DMS153 treated with DMSO at 0.1 percent for 48 hours (cell line): ENCODE measurements around the gene ARHGEF2.

ENCODE experiments used
- DNase-seq: peaks from one replicate; lab custom pipeline; 2025; ENCODE audit not compliant: unreplicated experiment; lab: John Stamatoyannopoulos, UW

ARHGEF2 gene

DNA sequence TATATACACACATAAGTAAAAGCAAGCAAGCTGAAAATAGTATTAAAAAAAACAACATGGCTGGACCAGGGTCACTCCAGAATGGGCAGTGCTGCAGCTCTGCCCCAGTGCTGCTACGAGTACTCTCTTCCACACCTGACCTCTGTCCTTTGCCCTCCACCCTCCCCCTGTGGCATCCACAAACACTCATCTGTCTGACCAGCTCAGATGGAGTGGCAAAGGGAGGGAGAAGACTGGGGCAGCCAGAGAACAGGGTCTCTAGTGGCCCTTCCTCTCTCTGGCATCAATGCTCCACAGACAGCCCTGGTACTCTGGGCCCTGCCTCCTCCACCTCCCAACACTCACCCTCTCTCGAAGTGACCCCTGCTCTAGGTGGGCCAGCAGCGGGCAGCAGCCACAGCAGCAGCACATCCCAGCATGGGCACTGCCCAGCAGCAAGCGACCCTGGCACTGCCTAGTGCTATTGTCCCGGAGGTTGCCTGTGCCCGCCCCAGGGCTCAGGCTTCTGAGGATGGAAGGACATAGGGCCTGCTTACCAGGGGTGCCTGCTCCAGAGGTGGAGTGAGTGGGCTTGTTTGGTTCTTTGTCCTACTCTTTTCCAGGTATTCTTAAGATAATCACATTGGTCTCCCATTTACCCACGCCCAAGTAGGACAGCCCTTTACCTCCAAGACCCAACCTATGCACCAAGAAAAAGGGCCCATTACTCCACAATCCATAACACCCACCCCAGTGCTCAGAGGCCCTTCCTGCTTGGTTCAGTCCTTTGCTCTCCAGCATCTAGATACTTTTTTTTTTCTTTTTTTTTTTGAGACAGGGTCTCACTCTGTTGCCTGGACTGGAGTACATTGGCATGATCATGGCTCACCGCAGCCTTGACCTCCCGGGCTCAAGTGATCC is 6.2 kb downstream of the ARHGEF2 start:
- no peak for DNase-seq

DNA sequence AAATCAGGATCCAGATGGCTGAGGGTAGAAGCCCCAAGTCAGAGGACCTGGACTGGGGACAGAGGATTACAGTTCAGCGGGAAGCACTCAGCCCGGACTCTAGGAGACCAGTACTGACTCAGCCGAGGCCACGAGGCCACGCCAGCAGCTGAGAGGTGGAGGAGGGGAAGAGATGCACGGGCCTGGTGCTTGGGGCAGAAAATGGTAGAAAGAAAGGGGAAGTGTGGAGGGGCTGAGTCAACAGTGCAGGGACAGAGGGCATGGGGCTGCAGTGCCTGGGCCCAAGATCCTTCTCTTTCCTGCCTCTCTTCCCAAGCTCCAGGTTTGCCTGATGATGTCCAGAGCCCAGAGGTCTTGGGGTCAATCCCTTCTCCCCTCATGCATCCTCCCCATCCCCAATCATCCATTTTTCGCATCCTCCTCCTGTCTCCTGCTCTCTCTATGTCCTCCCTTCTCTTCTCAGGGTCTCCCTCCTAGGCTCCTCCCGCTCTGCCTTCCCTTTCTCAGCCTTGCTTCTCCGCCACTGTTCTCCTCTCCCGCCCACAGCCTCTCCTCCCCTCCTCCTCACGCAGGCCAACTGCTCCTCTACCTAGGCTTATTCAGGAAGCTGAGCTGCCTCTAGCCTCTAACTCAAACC is 7.7 kb downstream of the ARHGEF2 start:
- DNase-seq, result no peak

DNA sequence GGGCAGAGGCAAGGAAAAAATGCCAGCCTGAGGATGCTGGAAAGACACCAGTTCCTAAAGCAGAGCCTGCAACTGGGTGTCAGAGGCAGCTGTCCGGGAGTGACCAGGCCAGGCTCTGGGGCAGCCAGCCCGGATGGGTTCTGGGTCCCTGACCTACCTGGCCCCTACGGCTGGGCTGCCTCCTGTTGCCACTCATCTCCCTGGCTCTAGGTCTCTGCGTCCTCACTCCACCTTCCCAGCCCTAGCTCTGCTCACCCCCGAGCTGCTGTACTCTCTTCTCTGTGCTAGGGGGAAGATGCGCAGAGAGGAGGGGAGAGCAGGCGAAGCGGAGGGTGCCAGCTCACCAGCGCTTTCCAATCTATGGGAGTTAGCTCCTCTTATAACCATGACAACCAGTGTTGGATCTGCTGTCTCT is 9.0 kb downstream of the ARHGEF2 start:
- DNase-seq, result no peak

DNA sequence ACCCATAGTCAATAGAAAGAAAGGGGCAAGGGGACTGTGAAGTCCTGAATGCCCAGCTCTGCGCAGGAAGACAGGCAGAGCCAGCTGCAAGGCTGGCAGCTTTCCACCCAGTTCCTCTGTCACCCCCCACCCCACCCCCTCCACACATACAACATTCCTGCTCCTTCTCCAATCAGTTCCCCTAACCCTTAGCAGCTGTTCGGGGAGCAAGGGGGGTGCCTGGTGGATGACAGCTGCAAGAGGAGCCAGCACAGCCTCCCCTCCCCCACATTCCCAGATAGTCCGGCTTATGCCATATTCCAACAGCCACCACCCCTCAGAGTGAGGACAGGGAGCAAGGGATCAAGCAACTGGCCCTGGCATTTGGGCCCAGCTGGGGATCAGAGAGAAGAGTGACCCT is 9.7 kb downstream of the ARHGEF2 start:
- no peak for DNase-seq

DNA sequence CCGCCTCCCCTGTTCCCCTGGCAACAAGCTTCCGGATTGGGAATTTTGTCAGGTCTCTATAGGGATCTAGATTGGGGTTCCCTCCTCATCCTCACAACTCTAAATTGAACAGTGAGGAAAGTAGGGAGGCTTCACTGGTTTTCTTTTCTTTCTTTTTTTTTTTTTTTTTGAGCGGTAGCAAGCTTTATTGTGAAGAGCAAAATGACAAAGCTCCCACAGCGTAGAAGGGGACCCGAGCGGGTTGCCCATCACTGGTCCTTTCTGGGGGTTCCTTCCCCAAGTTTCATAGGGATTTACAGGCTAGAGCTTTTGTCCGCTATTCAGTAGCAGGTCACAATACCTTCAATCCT is 10.3 kb downstream of the ARHGEF2 start:
- DNase-seq, result no peak

DNA sequence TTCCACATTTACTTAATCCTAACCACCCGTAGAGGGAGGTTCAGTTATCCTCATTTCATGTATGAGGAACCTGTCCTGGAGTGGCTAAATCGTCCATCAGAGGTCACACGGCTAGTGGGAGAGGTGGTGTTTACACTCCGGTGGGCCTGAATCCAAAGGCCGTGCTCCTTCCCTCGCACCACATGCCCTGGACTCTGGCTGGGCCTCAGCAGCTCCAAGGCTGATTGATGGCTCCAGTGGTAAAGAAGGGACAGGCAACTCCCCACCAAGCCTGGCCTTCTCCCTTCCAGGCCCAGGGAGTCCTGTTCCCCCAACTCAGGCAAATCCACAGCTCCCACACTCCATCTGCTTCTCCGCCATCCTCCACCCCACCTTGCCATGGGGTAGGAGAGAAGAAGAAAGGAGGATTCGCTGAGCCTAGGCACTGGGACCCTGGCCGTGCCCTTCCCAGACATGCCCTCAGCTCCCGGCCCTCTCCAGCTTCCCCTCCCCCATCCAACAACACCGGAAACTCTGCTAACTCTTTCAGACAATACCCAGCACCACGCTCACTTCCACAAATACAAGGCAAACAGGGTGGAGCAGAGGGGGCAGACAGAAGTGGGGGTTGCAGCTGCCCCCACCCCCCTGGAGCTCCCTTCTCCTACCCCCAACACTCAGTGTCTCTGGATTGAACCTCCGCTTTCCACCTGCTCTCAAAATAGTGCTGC is 10.9 kb downstream of the ARHGEF2 start:
- peak; percentile 56 for DNase-seq

DNA sequence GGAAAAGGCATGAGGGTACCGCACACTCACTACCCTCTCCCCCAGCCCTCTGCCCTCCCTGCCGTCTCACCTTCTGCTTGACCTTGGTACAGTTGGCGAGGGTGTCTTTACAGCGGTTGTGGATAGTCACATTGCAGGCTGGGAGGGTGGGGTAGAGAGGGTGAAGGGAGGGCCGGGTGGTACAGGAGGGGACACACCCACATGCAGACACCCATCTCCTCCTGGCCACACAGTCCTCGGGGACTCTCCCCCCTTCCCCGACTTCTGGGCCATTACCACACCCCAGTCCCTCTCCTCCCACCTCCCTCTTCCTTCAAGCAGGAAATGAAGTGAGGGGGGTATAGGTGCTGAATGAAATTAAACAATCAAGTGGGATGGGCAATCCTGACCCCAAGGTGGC is 11.6 kb downstream of the ARHGEF2 start:
- DNase-seq, result no peak

DNA sequence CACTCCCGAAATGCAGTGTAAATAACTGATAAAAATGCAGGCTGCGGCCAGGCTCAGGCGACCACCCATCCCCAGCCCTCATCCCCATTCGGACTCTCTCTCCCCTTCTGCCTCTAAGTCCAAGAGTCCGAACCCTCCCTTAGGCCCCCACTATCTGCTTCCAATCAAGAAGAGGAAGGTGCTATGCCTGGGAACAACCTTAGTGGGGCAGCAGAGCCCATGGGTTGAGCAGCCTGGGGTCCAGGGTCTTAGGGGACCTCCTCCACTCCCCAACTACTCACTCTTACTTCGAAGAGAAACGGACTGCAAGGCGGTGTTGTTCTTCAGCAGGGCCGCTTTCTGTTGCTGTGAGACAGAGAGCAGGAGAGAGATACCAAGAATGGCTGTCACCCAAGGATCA is 12.2 kb downstream of the ARHGEF2 start:
- no peak for DNase-seq

DNA sequence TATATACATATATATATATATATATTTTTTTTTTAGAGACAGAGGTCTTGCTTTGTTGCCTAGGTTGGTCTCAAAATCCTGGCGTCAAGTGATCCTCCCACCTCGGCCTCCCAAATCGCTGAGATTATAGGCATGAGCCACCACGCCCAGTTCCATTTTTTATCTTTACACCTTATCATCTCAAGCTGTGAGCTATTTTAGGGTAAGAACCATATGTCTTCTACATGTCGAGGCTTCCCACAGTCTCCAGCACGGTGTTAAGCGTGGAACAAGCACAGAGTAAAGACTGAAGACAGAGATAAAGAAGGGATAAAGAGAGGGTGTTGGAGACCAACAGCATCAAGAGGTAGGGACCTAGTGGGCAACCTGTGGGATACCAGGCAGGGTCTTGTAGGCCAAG is 14.2 kb downstream of the ARHGEF2 start:
- DNase-seq, result no peak

DNA sequence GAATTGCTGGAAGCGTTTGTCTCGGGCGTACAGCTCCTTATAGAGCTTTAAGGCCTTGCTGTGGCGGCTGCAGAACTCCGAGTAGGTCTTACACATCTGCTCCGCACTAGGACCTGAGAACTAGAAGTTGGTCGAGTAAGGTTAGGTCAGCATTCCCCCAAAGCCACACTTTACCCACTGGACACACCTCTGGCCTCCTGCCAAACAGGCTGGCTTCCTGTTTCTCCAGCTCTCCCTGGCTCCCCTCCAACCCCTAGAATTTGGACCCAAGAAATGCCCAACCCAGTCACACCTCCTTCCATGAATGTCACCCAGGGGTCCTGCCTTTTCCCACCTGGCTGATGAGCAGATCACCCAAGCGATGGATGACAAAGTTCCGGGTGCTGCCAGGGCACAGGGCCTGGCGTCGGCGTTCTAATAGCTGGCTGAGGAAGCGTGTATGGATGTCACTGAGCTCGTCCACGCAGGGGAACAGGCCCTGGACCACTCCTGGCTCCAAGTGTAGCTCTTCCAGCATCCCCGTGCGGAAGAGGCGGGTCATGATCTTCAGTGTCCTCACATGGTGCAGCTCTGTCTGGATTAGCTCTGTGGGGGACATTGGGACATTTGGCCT is 15.6 kb downstream of the ARHGEF2 start:
- no peak for DNase-seq

DNA sequence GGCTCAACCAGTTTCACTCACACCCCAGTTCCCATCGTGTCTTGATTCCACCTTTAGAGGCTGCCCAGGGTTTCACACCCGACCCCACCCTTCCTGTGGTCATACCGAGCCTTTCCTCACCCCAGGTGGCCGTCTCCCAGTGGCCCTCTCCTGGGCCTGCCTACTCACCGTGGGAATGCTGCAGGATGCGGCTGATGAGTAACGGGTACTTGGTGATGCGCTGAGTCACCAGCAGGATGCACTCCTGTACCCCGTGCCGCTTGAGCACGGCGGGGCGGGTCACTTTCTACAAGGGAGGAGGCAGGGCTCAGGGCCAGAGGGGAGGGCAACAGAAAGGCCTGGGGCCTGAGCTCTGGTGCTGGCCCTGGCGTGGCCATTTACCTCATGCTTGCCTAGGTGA is 16.4 kb downstream of the ARHGEF2 start:
- DNase-seq, result no peak

DNA sequence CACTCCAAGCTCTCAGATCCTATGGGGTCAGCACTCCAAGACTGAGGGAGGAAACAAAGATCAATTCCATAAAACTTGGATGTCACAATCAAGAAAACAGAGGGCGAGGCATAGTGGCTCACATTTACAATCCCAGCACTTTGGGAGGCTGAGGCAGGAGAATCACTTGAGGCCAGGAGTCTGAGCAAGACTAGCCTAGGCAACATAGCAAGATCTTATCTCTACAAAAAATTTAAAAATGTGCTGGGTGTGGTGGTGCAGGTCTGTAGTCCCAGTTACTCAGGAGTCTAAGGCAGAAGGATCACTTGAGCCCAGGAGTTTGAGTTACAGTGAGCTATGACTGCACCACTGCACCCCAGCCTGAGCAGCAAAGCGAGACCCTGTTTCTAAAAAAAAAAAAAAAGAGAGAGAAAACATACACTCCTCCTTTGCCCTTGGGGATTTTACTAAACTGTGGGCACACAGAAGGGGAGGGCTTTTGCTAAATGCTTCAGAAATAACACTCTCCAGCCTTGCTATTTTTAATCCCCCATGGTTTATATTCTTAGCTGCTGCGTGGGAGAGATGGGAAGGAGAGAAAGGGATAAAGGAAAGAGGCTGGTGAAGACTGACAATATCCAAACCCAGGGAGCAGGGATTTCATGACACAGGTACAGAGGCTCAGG is 18.1 kb downstream of the ARHGEF2 start:
- no peak for DNase-seq

DNA sequence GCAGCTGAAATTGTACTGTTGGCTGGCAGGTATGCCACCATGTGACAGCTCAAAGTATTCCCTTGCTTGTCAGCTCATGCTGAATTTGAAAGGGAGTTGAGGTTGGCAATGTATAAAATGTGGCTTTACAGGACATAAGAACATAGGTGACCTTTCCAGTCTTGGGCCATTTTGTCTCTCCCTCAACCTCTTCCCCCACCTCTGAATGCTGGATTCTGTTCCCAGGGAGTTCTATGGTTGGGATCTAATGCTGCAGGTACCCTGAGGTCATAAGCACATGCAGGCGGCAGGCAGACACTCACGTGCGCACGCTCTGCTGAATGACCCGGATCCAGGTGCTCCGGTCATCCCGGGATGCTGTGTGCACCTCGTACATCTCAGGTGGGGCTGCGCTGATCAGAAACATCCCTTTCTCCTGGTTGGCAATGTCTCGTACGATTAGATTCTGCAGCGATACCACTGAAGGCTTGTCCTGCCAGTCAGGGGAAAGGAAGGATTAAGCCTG is 20.9 kb downstream of the ARHGEF2 start:
- no peak for DNase-seq

DNA sequence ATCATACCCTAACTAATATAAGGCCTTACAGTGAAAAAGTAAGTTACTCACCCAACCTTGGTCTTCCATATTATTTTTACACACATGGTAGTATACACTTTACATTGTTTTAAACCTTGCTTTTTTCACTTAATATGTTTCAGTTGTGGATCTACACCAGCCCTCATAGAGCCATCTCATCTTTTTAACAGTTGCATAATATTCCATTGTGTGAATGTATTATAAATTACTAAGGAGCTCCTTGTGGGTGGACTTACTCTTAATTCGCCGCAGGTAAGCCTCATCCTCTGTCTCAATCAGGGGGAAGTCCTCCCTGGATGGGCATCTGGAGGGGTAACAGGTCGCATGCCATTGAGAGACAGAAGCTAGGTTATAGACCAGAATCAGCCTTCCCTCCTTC is 23.7 kb downstream of the ARHGEF2 start:
- DNase-seq, result no peak

DNA sequence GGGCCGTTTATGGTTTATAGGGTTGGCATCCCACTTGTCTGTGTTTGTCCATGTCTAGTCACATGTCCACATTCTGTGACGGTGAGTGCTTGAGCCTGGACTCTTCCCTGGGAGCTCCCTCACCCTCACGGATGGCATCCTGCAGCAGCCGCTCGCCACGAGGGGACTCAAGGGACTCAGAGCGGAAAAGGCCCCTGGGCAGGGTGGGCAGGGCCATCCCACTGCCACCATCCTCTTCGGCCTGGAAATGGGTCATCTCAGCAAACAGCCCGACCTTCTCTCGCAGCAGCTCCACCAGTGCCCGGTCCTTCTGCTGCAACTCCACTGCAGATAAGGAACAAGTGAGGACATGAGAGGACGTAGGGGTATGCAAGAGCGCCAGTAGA is 25.8 kb downstream of the ARHGEF2 start:
- no peak for DNase-seq

DNA sequence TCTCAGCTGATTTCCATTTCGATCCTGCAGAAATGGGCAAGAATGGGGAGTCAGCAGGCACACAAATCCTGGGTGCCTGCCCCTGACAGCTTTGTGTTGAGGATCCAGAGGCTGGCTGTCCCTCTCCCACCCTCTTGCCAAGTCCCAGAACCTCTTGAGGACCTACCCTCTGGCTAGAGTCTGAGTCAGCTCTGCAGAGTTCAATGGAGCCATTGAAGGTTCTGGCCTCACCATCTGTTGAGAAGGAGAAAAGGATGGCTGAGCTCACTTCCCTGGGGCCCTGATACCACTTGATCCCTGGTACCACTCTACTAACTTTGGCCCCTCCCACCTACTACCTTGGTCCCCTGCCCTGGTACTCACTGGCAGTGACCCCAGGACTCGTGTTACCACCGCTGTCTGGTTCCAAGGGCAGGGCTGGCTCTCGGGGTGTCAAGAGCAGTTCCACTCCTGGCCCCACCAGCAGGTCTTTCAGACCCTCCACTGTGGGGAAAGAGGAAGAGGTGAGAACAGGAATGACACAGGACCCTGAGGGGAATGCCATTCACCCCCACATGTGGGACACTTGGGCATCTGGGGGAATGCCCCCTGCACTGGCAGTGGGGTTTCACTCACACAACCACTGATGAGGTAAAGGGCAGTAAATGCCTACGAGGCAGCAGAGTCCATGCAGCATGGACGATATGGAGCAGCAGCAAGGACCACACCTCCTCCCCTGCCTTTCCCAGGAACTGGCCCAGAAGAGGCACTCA is 26.4 kb downstream of the ARHGEF2 start:
- no peak for DNase-seq

DNA sequence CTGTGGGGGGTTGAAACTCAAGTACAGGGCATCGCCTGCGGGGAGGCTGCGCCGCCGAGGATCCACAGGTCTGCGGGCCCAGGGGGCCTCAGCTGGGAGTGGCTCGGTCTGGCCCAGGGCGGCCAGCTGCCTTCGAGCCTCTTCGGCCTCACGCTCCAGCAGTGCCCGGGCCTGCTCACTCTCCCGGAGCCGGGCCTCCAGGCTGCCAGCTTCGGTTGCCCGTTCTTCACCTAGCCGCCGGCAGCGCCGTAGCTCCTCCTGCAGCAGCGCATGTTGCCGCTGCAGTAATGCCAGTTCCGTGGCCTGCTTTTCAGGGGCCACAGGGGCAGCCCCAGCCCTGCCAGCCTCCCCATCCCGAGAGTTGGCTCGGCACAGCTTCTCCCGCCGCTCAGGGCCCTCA is 27.5 kb downstream of the ARHGEF2 start:
- DNase-seq, result no peak

DNA sequence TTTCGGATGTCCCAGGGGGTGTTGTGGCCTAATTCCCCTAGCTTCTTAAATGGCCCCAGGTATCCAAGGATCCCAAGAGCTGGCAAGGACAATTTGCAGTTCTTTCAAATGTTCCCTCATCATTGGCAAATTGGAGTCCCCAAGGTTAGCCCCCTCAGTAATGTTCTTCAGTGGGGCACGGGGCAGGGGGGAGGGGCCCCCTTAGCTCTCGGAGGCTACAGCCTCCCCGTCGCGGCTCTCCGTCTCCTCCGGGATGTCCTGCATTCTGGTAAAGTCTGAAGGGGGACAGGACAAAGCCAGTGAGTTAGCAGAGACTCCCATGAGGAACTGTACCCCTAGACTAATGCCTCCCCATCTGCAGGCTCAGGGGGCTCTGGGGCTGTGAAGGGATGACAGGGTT is 30.6 kb downstream of the ARHGEF2 start:
- DNase-seq, result no peak

DNA sequence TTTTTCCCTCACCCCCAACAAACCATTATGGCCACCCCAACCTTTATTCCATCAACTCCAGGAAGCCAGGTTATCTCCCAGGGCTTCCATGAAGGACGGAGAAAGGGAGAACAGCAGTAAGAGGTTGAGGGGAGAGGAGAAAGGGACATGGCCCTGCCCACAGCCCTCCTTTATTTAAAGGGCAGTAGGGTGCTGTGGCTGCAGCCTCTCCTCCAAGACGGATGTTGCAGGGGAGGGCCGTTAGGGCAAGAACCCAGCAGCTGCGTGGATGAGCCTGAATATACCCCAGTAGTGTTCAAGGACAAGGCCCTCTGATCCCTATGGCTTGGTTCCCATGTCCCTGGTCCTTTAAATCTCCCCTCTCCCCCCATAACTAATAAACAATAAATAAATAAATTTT is 31.1 kb downstream of the ARHGEF2 start:
- DNase-seq, result no peak

DNA sequence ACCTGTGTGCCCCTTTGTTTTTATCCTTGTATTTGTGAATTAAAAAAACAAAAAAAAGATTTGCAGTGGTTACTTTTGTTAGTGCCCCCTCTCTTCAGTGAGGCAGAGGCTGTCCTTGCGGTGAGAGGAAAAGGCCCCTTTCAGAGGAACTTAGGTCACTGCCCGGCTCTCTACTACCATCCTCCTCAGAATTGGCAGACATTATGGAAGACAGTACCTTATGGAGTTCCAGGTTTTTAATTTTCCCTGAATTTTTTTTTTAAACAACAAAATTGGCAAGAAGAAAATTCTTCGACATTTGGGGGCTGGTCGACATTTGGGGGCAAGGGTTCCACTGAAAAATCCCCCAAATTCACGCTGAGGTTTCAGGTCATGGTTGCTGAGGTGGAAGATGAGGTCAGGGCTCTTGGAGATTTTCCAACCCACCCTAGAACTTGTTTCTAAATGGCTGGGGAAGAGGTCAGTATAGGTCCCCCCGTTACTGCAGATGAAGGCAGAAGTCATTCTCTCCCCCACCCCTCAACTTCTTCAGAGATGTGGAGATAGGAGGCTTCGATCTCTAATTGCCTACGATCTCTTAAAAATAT is 31.6 kb downstream of the ARHGEF2 start:
- DNase-seq, result no peak
